GM11168 (cell line): ENCODE data around the gene ROS1.

Source experiments
- in situ Hi-C: fragments of 300-500 bp; cut with MboI; formaldehyde crosslinking; loops from one replicate; pipeline ENCODE4 v1.12.0; 2022; ENCODE audit warnings: low sequenced_read_pairs; ENCODE audit not compliant: unreplicated experiment

The ROS1 gene

GRCh38 chr6:117327149-117328004, 98.4 kb downstream of the ROS1 start:
- in situ Hi-C loops, result no loop called here

DNA sequence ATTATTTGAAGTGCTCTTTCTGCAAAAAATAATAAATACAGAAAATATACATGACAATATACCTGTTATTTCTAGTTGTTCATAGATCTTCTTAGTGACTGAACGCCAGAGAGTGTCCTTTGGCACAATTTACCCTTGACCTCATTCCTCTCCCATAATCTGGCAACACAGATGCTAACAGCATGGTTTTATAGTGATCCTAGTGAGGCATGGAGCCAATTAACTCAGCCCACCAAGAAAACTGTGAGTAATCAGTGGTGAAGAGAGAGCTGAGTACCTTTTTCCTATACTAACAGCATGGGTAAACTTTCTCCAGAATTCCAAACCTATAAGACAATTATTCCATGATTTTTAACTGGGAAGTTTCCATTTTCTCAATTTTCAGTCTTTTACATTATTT, 99.3 kb downstream of the ROS1 start:
- in situ Hi-C loops, result no loop called here

- in situ Hi-C loops, result no loop called here
Measured at GRCh38 chr6:117317261-117317660, 108.5 kb downstream of the ROS1 start.

- in situ Hi-C loops, result no loop called here
Measured at GRCh38 chr6:117311726-117312125, 114.0 kb downstream of the ROS1 start.

DNA sequence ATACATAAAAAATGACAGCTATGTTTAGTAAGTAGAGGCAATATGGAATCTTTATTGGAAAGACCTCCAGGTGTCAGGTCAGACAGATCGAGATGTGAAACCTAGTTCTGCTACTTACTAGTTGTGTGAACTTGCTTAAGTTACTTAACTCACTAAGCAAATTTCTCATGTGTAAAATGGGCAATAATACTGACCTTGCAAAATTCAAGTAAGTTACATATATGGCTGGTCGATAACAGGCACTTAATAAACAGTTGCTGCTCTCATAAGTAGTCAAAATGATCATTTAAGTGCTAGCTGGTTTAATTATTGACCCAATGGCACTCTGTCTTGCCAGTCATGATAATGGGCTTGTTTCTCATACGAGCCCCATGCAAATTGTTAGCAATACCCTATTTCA, 114.4 kb downstream of the ROS1 start:
- in situ Hi-C loops, result no loop called here

- in situ Hi-C loops, result no loop called here
Measured at GRCh38 chr6:117309611-117310010, 116.1 kb downstream of the ROS1 start.

GRCh38 chr6:117309069-117309468, 116.7 kb downstream of the ROS1 start:
- in situ Hi-C loops, result no loop called here

GRCh38 chr6:117307655-117308054, 118.1 kb downstream of the ROS1 start:
- in situ Hi-C loops, result no loop called here

DNA sequence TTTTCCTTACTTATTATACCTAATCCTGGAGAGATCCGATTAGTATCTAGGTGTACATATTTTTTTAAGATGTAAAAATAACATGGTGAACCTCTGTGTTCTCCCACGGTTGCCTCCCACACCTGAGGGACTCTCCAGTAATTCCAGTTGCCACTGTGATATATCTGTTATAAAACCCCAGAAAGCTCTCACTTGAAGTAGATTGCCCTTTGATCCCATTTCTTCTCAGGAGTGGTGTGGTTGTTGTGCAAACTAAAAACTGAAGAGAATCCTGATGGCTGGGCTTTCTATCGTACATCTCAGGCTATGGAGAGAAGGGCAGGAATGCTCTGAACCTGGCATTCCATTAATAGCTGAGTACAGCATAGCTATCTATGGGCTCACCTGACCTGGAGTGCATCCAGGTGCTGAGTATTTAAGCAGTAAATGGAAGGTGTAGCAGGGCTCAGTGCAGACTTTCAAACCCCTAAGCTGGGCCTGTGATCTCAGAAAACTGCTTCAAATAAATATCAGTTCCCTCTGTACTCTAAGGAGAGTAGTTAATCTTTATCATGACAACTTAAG, 119.4 kb downstream of the ROS1 start:
- in situ Hi-C loops, result no loop called here

DNA sequence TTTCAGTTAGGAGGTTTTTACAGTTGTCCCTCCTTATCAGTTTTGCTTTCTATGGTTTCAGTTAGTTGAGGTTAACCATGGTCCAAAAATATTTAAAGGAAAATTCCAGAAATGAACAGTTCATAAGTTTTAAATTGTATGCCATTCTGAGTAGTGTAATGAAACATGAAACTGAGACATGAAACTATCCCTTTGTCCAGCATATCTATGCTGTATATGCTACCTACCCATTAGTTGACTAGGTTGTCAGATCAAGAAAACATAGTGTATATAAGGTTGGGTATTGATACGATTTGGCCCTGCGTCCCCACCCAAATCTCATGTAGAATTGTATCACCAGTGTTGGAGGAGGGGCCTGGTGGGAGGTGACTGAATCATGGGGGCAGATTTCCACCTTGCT, 121.3 kb downstream of the ROS1 start:
- in situ Hi-C loops, result no loop called here

DNA sequence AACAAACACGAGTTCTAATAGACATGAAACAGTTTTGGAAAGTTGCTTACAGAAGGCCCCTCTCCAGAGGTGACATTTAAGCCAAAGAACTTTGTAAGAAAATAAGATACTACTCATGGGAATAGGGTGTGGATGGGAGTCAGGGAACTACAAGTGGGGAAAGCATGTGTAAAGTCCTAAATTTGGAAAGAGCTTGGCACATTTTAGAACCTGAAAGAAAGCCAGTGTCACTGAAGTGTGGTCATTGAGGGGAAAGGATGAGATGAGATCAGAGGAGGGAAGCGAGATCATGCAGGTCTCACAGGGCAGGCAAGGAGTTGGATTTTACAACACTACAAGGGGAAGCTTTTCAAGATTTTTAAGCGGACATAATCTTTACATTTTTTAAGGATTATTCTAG, 122.4 kb downstream of the ROS1 start:
- in situ Hi-C loops, result no loop called here

- in situ Hi-C loops, result no loop called here
Measured at GRCh38 chr6:117298941-117299340, 126.8 kb downstream of the ROS1 start.

DNA sequence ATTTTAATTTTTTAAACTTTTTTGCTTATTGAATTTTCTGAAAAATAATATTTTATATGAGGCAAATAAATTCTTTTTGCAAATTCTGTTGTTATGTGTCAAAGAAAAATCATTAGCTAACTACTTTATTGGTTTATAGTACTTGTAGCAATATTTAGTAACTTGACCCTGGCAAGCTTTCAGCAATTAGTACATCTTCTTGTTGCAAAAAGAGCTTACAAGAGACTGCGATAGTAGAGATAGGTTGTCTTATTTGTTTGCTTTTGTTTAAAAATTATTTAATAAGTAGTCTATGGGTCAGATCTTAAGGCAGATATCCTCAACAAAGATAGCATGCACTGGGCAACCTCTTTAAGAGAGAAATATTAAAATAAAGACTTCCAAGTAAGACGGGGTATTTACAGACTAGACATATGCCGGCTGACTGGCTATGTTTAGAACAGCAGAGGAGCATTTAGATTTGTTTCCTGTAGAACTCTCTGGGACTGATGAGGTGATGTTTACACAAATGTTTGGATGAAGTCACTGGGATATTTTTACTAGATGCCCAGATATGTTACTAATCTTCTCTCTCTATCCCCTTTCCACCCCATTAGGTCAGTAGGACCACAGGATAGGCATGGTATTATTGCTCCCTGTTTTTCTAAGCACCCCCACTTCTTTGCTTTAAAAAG, 135.4 kb downstream of the ROS1 start:
- in situ Hi-C loops, result no loop called here

DNA sequence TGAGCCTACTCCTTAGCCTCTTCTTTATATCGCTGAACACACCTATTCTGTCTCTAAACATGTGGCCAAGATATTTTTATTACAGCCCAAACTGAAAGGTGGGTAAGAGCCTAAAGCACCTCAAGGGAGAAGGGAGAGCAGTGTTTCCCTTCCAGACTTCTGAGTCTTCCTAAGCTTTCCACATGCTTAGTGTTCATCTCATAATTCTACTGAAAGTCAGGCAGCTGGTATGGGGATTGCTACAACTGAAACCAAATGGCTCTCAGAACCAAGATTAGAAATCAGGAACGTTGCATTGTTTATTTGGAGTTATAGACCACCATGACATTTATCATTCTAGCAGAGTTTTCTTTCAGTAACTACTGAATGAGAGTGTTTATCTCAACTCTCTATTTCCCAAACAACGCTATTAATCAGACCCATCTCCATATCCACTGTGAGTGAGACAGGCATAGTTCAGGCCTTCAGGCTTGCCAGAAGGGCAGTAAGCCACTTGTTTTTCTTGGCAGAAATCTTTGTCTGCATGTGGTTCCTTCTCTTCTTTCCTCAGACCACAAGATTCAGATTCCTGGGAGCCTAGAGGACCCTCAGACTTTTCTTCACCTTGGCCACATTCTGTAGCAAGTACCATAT, 137.5 kb downstream of the ROS1 start:
- in situ Hi-C loops, result no loop called here

DNA sequence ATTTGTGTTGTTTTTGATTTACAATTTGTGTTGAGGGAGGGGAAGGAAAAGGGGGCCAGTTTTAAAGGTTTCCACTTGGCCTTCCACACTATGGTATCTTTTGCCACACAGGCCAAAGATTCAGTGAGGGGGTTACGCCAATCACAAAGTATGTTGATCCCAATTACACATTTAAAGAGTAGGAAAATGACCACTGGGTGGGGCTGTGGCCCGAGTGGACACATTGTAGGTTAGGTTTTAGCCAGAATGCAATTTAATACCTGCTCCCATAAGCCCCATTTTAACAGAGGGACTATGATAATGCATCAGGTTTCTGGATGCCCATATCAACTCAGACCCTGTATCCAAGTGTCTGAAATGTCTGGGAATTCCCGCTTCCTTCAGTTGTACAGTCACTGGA, 144.8 kb downstream of the ROS1 start:
- in situ Hi-C loops, result no loop called here

- in situ Hi-C loops, result no loop called here
Measured at GRCh38 chr6:117276778-117277316, 148.9 kb downstream of the ROS1 start.

GRCh38 chr6:117275711-117276110, 150.0 kb downstream of the ROS1 start:
- in situ Hi-C loops, result no loop called here

GRCh38 chr6:117275205-117275604, 150.5 kb downstream of the ROS1 start:
- in situ Hi-C loops, result no loop called here

DNA sequence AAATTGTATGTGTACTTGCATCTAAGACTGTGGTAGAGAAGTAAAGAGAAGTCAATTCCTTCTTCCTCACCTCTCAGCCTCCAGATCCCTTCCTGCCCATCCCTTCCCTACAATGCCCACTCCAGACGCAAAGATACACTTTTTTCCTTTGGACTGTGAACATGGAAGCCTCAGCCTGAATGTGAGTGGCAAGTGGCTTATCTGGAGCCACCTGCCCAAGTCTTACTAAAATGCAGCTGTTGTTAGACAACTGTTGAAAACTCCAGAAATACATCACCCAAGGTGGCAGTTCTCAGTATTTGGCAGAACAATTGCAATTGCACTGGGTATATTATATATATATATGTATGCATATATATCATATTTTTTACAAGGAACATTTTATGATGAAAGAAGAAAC, 152.9 kb downstream of the ROS1 start:
- in situ Hi-C loops, result no loop called here

DNA sequence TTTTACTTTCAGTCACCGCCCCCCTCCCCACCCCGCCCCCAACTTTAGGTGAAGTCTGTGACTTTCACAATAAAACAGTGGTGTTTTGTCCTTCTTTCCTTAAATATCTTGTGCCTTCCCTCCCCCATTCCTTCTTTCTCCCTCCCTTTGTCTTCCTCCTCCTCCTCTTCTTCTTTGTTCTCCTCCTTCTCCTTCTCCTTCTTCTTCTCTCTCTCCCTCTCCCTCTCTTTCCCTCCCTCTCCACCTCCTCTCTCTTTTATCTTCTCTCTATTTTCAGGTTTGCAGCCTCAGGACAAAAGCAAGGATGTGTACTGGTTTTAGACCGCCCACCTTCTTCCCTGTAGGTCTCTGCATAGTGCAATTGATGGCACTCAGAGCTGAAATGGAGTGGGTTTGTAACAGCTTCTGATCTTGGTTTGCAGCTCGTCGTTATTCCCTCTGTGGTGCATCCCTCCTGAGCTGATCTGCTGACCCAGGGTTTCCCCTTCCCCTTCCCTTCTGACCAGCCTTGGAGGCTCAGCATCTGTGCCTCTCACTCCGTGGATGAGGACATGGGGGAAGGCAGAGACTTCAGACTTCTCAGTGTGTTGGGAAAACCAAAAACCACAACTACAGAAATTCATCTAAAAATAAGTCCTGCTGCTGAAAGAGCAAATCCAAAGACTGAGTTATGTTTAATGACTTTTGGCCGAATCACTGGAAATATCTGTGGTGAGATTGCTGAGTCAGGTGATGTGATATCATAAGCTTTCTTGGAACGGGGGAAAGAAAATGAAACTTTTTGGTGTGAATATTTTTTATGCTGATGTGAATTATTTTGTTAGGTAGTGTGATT, 153.5 kb downstream of the ROS1 start:
- in situ Hi-C loops, result no loop called here
